Jurkat, Clone E6-1 (cell line): ENCODE measurements around the gene PARP3.

Experiments used
- DNase-seq: peaks from one replicate; pipeline ENCODE4 v3.0.0-alpha.2; 2011; ENCODE audit warnings: low read depth, low spot score
- H3K4me3 ChIP-seq: 2 replicates; pipeline ENCODE4 v1.5.1; 2011; ENCODE audit warnings: mild to moderate bottlenecking, low read length, control low read depth, moderate library complexity

PARP3 gene

GRCh38 chr3:51932471-51933370, 9.4 kb upstream of the PARP3 start:
- DNase-seq: no peak
- no peak overlapping the region for H3K4me3 ChIP-seq

GRCh38 chr3:51933471-51934138, 8.6 kb upstream of the PARP3 start:
- H3K4me3 ChIP-seq: no peak overlapping the region
- no peak for DNase-seq

DNA sequence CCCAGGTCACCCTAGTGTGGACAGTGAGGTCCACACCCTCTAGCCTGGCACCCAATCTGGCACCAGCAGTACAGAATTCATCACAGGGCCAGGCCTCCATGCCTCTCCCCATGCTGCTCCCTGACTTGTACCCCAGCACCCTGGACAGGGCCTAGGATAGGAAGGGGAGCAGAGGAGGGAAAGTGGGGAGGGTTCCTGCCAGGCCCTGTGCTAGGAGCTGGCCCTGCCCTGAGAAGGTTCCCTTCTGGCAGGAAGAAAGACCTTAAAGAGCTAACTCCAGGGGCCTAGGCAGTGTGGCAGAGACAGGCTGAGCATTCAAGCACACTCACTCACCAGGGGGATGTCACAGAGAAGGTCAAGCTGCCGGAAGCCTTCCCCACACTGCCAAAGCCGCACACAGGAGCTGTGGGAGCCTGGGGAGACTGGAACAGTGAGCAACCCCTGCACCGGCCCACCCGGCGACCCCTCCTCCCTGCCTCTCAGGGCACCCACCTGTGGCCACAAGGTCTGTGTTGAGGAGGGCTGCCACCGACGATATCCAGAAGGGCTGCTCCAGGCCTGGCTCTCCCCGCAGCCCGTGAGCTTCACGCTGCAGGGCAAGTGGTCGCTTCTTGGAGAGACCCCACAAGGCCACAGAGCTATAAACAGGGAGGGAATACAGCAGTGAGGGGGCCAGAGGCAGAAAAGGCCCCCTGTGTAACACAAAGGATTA, 7.9 kb upstream of the PARP3 start:
- no peak for DNase-seq
- no peak overlapping the region for H3K4me3 ChIP-seq

DNA sequence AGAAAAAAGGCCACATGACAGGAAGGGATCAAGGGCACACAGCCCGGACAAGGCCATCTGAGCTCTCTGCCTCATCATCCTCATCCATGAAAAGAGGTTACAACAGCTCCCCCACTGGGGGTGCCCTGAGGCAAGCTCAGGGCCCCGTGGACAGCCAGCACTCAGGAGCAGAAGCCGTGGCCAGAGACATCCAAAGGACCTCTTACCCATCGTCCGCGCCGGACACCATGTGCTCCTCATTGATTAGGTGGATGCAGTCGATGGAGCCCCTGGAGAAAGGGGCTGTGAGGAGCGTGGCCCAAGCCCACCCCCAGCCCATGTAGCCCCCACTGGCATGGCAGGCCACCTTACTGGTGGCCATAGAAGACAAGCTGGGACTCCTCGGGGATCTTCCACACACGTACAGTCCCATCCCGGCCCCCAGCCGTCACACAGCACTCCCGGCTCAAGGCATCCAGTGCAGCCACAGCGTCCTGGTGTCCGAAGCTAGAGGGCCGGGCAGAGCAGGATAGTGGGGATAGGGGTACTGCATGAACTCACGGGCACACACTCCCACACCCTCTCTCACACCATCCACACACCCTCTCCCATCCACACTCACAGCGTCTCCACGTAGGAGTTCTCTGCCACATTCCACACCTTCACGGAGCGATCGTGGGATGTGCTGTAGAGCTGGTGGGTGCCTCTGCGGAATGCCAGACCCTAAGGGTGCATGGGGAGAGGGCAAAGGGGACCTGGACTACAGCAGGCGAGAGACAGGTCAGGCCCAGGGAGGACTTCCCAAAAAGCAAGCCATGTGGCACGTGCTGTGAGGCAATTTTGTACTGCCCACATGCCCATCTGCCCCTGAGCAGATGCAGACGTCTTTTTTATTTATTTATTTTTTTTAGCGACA, 6.9 kb upstream of the PARP3 start:
- no peak overlapping the region for H3K4me3 ChIP-seq
- no peak for DNase-seq

GRCh38 chr3:51935886-51936755, 6.0 kb upstream of the PARP3 start:
- no peak overlapping the region for H3K4me3 ChIP-seq
- DNase-seq: no peak

DNA sequence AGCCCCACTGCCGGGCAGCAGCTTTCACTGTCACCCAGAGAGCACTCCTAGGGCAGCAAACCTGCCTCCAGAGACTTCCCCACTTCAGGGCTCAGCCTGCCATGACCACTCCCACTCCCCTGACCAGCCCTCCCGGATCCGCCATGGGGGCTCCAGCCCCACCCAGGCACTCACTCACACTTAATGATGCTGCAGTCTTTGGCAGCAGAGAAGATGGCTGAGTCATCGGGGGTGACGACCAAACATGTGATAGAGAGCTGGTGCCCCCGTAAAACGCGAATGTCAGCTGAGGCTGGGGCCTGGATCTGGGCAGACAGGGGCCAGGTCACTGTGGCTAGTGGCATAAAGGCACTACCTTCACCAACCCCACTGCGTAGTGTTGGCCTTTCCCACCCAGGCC, 5.1 kb upstream of the PARP3 start:
- no peak for DNase-seq
- H3K4me3 ChIP-seq: no peak overlapping the region

DNA sequence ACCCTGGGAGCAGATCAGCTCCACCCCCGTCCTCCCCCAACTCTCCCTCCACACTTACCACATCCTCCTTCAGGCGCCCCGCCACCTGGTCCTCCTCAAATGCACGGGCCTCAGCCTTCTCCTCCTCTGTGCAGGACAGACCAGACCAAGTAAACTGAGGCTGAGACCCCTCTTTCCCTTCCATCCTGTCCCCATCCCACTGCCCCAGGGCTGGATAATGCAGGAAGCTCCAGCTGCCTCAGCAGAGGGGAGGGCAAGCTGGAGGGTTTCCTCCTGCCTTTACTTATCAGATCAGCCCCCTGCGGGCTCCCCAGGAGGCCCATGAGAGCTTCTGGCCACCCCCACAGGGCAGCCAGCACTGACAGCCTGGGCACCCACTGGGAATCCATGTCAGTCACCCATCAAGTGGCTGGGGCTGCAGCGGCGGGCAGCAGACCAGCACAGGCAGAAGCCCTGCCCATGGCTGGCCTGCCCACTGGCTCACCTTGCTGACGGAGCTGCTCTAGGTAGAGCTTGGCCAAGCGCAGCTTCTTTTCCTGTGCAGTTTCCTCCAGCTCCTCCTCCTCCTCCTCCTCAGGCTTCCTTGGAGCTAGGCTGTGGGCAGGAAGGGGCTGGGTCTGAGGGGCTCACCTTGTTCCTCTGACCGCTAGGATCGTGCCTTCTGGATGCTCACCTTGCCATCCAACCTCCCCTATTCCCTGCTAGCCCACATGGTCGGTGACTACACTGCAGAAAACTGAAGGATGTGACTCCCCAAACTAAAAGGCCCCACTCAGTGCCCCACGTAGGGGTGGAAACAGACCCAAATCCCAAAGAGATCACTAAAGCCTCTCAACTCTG, 4.3 kb upstream of the PARP3 start:
- no peak overlapping the region for H3K4me3 ChIP-seq
- DNase-seq: no peak

GRCh38 chr3:51938780-51939425, 3.3 kb upstream of the PARP3 start:
- DNase-seq: no peak
- no peak overlapping the region for H3K4me3 ChIP-seq

DNA sequence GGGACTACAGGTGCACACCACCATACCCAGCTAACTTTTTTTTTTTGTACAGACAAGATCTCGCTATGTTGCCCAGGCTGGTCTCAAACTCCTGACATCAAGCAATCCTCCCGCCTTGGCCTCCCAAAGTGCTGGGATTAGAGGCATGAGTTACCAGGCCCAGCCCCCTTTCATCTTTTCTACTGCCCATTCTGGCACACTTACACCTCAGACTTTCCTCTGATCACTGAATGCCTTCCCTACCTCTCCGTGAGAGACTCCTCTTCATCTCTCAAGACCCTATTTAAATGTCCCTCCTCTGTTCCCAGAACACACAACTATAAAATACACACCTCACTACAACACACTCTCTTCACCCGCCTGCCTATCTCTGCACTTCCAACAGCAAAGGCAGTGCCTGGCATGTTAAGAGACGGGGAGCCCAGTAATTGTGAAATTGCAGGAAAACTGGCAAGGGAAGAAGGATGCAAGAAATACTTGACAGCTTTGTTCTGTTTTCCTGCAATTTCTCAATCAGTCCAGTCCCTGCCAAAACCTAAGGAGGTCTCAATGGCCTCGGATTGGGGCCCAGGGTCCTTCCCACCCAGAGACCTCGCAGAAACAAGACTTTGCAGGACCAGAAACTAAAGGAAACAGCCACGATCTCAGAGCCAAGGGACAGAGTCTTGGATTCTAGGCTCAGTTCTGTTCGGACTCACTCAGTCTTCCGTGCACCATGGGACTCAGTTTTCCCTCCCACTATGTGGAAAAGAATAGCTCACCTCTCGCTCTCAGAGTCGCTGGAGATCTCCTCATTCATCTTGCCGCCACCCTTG, 1.3 kb upstream of the PARP3 start:
- peak overlapping the region; percentile 88 for H3K4me3 ChIP-seq
- DNase-seq: no peak

DNA sequence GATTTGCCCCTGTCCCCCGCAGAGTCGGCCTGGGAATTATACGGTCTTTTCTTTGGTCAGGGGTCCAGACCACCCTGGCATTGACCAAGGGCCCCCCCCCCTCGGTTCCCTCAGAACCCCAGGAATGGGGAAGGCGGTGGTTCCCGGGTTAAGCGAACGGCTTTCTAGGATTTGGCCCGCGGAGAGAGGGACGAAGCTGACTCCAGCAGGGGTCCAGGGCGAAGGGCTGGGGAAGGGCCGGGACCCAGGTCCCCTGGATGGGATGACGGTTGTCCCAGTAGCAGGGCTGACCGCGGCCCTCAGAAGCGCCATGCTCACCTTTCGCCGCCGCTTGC, 733 bp upstream of the PARP3 start:
- DNase-seq: no peak
- peak overlapping the region; percentile 88 for H3K4me3 ChIP-seq

DNA sequence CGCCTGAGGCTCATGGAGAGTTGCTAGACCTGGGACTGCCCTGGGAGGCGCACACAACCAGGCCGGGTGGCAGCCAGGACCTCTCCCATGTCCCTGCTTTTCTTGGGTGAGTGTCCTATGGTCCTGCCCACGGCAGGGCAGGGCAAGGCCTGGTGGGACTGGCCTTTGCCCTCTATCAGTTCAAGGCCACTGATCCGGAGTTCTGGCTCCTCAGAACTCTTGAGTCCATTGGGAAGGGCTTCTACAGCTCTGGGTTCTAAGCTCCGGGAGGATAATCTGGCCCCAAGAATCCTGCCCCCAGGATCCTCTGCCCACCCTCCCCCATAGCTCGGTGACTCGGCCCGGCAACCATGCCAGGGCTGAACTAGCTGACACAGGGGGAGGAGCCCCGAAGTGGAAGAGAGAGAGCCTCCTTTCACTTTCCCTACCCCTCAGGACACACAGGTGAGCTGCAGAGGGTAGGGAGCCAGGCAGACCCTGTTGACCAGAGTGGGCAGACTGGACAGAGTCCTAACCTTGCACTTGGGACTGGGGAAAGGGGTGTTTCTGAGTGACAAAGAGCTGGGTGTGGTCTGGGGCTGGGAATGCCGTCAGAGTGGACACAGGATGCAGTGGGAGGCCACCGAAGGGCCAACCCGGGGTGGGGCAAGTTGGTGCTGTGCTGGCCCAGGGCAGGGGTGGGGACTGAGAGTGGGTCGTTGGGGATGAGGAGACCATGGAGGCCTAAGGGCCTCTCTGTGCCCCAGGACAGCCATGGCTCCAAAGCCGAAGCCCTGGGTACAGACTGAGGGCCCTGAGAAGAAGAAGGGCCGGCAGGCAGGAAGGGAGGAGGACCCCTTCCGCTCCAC, 664 bp downstream of the PARP3 start:
- DNase-seq: no peak
- peak overlapping the region; percentile 84 for H3K4me3 ChIP-seq

- no peak overlapping the region for H3K4me3 ChIP-seq
- no peak for DNase-seq
Observed at GRCh38 chr3:51943451-51944391, 1.6 kb downstream of the PARP3 start.

DNA sequence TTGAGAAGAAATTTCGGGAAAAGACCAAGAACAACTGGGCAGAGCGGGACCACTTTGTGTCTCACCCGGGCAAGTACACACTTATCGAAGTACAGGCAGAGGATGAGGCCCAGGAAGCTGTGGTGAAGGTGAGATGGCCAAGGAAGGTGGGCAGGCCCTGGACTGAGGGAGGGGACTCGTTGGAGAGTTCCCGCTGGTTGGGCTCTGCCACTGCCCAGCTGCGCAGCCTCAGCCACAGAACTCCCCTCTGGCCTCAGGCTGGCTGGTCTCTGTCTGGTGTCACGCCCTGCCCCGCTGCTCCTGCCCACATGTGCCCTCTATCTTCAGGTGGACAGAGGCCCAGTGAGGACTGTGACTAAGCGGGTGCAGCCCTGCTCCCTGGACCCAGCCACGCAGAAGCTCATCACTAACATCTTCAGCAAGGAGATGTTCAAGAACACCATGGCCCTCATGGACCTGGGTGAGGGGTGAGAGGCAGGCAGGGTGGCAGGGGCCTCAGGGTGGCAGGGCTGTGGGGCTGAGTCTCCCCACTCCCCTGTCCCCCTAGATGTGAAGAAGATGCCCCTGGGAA, 2.4 kb downstream of the PARP3 start:
- H3K4me3 ChIP-seq: no peak overlapping the region
- DNase-seq: no peak
